Measurements from ENCODE around the gene WDR82. TPM values are rescaled to one million over a fixed set of nuclear protein-coding genes. Genes with fewer than 3 reads are reported as not detected.

Gene WDR82
- total RNA-seq, 1 donor from 2014 or later, result 74.9 TPM

- H3K36me3 Mint-ChIP-seq (ENCODE audit: low read depth), result peaks cover 3% of the 10 kb centered on the region
- H3K27ac Mint-ChIP-seq (ENCODE audit: unreplicated experiment), result no peak overlapping the region
- H3K4me3 Mint-ChIP-seq (ENCODE audit: unreplicated experiment), result no peak overlapping the region
- H3K27me3 Mint-ChIP-seq (ENCODE audit: low read depth), result peaks cover 3% of the 10 kb centered on the region
- DNase-seq (ENCODE audit: low spot score), result no peak
- peaks cover 4% of the 10 kb centered on the region for H3K4me1 Mint-ChIP-seq (ENCODE audit: low read depth)
- TF ChIP-seq CTCF (IDR thresholded peaks at IDR 0.05), result no peak
- H3K9me3 Mint-ChIP-seq (ENCODE audit: low read depth), result no peaks in the 10 kb centered on the region
Observed at GRCh38 chr3:52313774-52314188, 35.3 kb upstream of the WDR82 start.

DNA sequence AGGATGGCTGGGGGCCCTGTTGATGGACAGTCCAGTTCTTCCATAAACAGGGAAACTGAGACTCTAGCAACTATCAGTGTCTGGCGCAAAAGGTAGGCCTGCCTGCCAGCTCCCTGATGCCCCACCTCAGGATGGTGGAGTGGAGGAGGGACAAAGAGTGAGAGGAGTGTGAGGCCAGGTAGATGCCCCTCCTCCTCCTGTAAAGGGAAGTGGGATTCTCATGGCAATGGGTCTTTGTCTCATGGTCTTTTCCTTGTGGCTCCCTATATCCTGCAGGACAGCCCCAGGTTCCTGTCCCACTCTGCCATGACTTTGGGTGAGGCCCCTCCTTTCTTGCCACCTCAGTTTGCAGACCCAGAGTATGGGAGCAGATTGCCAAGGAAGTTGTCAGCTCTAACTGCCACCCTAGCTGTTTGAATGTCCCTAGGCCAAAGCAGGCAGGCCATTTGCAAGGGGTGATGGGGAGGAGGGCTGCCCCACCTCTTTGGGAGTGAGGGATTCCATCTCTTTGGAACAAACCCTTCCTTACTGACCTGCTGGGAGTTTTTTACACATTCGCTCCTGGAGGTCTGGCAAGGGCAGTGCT is 34.8 kb upstream of the WDR82 start:
- TF ChIP-seq CTCF (IDR thresholded peaks at IDR 0.05), result no peak
- Mint-ChIP-seq H3K4me1 (ENCODE audit: low read depth) (peaks cover 4% of the 10 kb centered on the region), H3K4me3 (ENCODE audit: unreplicated experiment) (no peak overlapping the region), H3K27ac (ENCODE audit: unreplicated experiment) (no peak overlapping the region), H3K27me3 (ENCODE audit: low read depth) (peaks cover 1% of the 10 kb centered on the region), H3K9me3 (ENCODE audit: low read depth) (no peaks in the 10 kb centered on the region), H3K36me3 (ENCODE audit: low read depth) (peaks cover 3% of the 10 kb centered on the region)
- no peak for DNase-seq (ENCODE audit: low spot score)

GRCh38 chr3:52311576-52312119 is 33.2 kb upstream of the WDR82 start:
- no peak for DNase-seq (ENCODE audit: low spot score)
- Mint-ChIP-seq H3K9me3 (ENCODE audit: low read depth) (no peaks in the 10 kb centered on the region), H3K4me3 (ENCODE audit: unreplicated experiment) (no peak overlapping the region), H3K27ac (ENCODE audit: unreplicated experiment) (no peak overlapping the region), H3K27me3 (ENCODE audit: low read depth) (no peaks in the 10 kb centered on the region), H3K36me3 (ENCODE audit: low read depth) (peaks cover 3% of the 10 kb centered on the region), H3K4me1 (ENCODE audit: low read depth) (no peaks in the 10 kb centered on the region)
- TF ChIP-seq CTCF (IDR thresholded peaks at IDR 0.05), result no peak

DNA sequence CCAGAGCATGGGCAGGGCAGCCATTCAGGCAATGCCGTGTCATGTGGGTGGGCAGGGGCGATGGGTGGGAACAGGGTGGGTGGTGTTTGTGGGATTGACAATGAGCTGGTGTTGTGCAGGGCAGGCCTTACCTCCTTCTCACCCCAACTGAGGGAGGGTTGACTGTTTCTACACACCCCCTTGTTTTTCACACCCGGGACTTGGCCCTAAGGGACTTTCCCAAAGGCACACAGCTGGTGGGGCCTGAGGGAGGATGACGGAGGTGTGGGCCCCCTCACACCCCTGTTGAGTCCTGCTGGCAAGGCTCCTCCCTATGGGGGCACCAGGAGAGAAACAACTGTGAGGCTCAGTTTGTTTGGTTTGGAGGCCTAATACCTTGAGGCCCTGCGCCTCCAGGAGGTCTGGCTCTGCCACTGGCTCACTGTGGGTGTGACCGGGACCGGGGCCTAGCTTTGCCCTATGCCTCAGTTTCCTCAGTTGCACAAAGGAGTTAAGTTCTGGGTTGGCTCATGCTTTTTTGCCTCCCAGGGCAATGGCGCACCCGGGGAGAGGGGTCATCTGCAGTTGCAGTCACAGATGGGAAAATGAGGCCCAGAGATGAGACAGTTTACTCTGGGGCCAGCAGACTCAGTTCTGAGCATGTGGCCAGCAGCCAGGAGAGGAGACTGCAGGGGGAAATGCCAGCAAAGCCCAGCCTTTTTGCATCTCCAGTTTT is 32.6 kb upstream of the WDR82 start:
- Mint-ChIP-seq H3K4me3 (ENCODE audit: unreplicated experiment) (no peak overlapping the region), H3K27ac (ENCODE audit: unreplicated experiment) (no peak overlapping the region), H3K36me3 (ENCODE audit: low read depth) (peaks cover 6% of the 10 kb centered on the region), H3K9me3 (ENCODE audit: low read depth) (no peaks in the 10 kb centered on the region), H3K4me1 (ENCODE audit: low read depth) (no peaks in the 10 kb centered on the region), H3K27me3 (ENCODE audit: low read depth) (peaks cover 2% of the 10 kb centered on the region)
- TF ChIP-seq CTCF (IDR thresholded peaks at IDR 0.05), result no peak
- DNase-seq (ENCODE audit: low spot score), result no peak

GRCh38 chr3:52308308-52308707 is 29.9 kb upstream of the WDR82 start:
- Mint-ChIP-seq H3K27me3 (ENCODE audit: low read depth) (peaks cover 2% of the 10 kb centered on the region), H3K36me3 (ENCODE audit: low read depth) (peaks cover 6% of the 10 kb centered on the region), H3K4me3 (ENCODE audit: unreplicated experiment) (no peak overlapping the region), H3K27ac (ENCODE audit: unreplicated experiment) (no peak overlapping the region), H3K9me3 (ENCODE audit: low read depth) (no peaks in the 10 kb centered on the region), H3K4me1 (ENCODE audit: low read depth) (no peaks in the 10 kb centered on the region)
- no peak for TF ChIP-seq CTCF (IDR thresholded peaks at IDR 0.05)
- DNase-seq (ENCODE audit: low spot score), result no peak
